GM18517 (cell line): ENCODE measurements around the gene TMEM106C.

Source experiments
- ATAC-seq: cut with Tn5 transposase; IDR thresholded peaks from one replicate; pipeline ENCODE4 v1.9.1; 2021; ENCODE audit warnings: mild to moderate bottlenecking, moderate library complexity; ENCODE audit not compliant: unreplicated experiment

Gene TMEM106C

DNA sequence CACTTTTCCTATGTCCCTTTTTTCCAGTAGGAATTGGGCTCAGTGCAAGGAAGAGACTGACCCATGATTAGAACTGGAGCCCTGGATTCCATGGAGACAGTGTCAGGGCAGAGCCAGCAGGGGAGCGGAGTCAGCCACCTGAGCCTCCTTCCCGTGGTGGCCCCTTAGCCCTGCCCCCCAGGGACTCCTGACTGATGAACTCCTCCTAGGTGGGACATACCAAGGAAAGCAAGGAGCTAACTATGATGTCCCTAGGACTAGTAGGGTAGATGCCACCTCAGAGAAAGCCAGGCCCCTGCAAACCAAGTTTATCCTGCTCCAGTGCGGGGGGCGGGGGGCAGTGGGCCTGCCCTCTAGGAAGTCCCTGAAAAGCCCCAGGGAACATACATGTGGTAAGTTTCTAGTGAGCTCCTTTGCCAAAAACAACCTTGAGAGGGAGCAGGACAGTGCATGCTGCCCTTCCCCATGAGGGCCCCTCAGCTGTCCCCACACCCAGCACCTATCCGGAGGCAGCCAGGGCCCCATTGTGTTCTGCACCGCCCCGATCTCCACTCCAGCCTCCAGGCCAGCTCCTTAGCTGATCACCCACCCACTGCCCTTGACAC is 47.1 kb downstream of the TMEM106C start:
- no peak for ATAC-seq

DNA sequence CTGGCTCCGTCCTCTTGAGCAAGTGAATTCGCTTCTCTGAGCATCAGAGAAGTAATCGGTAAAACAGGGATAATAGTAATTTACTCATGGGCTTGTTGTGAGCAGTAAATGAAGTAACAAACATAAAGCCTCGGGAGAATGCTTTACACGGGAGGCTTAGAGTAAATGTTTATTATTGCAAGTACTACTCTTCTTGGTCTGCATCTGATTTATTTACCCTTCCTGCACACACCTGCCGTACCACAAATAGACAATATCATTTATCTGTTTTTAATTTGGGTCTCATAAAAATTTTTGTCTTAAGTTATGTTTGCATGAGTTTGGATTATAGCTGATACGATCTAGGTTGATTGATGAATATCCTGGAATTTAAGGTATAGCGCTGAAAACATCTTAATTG is 48.7 kb downstream of the TMEM106C start:
- ATAC-seq: no peak

DNA sequence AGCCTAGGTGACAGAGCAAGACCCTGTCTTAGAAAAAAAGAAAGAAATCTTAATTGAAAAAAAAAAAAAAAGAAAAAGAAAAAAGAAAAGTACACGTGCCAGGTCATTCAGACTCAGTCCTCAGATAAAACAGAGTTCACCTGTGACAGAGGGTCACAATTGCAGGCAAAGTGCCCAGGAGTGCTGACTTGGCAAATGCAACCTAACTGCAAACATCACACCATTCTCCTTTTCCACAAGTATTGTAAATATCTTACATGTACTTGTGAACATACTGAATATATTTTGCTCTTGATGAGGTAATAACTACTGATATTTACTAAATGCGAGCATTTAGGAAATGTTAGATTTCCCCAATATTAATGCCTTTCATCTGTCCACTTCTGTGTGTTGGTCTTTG is 49.9 kb downstream of the TMEM106C start:
- ATAC-seq: no peak

DNA sequence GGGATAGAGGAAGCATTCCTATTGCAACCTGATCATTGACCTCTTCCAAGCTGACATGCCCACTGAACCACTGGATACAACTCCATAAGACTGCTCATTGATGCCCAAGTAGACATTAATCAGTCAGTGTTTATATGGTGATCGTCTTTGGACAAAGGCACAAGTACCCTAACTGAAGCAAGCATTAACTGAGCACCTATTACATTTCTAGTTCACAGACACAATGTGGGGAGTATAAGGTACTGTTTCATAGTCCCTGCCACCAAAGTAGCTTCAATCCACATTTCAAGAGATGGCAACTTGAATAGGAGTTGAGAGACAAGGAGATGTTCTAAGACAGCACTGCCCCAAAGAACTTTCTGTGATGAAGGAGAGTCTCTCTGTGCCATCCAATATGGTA is 51.7 kb downstream of the TMEM106C start:
- ATAC-seq: no peak

DNA sequence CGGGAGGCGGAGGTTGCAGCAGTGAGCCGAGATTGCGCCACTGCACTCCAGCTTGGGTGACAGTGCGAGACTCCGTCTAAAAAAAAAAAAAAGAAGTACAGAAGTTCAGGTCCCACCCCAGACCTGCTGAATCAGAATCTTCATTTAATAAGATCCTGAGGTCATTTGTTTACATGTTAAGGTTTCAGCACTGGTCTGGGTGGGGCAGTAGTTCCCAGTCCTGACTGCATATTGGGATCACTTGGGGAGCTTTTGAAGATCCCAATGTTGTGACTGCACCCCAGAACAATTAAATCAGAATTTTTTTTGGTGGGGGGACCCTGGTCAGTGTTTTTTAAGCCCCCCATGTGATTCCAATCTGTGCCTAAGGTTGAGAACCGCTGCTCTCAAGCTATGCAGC is 52.6 kb downstream of the TMEM106C start:
- ATAC-seq: no peak

DNA sequence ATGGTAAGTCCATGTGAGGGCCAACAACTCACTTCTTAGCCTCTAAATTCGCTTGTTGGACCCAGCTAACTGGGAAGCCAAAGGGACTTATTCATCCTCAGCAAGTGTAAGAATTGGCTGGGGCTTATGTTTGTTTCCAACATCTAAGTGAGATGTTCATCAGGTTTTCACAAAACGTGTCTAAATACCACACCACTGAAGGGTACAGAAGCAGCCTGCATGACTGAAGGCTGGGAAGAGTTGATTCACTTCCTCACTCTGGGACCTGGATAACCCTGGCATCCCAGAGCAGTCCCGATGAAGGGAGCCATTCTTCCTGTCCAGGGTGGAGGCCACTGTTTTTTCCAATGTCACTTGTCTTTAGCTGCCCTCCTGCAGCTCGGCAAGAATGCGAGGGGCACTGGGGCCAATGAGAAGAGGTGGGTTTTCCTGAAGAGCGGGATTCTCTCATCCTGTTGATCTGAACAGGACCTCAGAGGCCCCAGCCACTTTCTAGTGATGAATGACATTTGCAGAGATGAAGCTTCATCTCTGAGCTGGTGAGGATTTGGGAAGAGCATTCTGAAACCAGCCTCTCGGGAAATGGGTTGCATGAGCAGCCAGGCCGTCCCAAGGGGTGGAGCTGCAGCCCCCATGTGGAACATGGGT is 53.1 kb downstream of the TMEM106C start:
- no peak for ATAC-seq

DNA sequence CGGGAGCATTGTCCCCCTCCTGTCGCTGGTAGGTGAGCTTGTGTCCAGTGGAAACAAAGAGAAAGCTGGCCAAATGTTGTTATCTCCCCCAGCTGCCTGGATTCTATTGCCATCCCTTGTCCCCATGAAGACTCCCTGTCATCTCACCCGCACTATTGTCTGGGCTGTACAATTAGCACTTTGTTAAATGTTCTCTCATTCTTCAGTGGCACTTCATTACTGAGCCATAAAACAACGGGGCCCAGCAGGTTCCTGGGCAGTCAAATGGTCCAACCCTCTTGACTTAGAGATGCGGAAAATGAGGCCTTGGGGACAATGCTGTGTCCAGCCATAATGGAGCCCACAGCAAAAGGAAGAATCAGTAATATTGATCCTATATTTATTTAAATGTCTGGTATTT is 54.1 kb downstream of the TMEM106C start:
- ATAC-seq: no peak

DNA sequence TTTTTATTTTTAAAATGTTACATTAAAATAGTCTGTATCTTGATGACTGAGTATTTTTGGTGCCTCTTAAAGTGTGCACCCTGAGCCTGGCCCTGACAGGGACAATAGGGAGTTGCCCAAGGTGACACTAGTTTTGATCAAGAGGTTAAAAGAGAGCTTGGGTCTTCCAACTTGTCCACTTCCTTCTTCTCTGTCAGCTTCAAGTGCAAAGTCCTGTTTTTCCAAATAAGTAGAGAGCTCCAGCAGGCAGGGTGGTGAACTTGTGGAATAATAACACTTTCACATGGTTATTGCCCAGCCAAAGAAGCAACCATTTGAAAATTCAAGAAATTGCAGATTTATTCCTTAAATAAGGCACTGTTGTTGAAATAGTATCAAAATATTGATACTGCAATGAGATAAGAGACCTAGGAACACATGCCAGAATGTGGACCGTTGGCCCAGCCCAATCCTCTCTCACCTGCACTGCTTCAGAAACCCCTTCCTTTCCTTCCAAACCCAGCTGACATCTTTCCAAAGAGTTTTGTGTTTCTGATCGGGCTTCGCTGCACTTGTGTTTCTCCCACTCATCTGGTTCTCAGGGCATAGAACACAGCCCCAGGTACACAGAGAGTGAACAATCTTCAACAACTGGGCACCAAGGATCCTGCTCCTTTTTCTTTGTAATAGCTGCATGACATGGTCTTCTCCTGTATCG is 54.7 kb downstream of the TMEM106C start:
- no peak for ATAC-seq
